ENCODE data around the gene SULT2A1.
"Not testable (repeated sequence)": the region's sequence is repeated elsewhere in the genome, so short reads cannot be mapped to it uniquely, and the experiment has no call there.

The SULT2A1 gene

GRCh38 chr19:47886010-47886559 is at the start of gene SULT2A1:
Gene SULT2A1, minus strand, starts transcription at chr19:47886315. Its CDS starts 58 bp downstream, at chr19:47886257.
- no peak for DNase-seq

- not testable (repeated sequence) for DNase-seq
These were observed 42.5 kb upstream of the SULT2A1 start for GRCh38 chr19:47928581-47928980.

- DNase-seq = not testable (repeated sequence)
These were observed 34.0 kb upstream of the SULT2A1 start for GRCh38 chr19:47920107-47920506.

- peak; percentile 2 for DNase-seq
These were observed 24.1 kb upstream of the SULT2A1 start for GRCh38 chr19:47910191-47910590.

- peak; percentile 81 for DNase-seq
These were observed 23.2 kb upstream of the SULT2A1 start for GRCh38 chr19:47909350-47909749.

- no peak for DNase-seq
These were observed 15.3 kb upstream of the SULT2A1 start for GRCh38 chr19:47901370-47901769.

- no peak for DNase-seq
These were observed 13.2 kb upstream of the SULT2A1 start for GRCh38 chr19:47899335-47899734.

- DNase-seq = no peak
These were observed 11.7 kb upstream of the SULT2A1 start for GRCh38 chr19:47897861-47898260.

GRCh38 chr19:47896773-47897172 is 10.7 kb upstream of the SULT2A1 start:
- DNase-seq = no peak

GRCh38 chr19:47896019-47896418 is 9.9 kb upstream of the SULT2A1 start:
- no peak for DNase-seq

- DNase-seq = no peak
These were observed 9.2 kb upstream of the SULT2A1 start for GRCh38 chr19:47895165-47895782.

- no peak for DNase-seq
These were observed 6.0 kb upstream of the SULT2A1 start for GRCh38 chr19:47891923-47892666.

GRCh38 chr19:47891622-47891922 is 5.5 kb upstream of the SULT2A1 start:
- DNase-seq = no peak

GRCh38 chr19:47890865-47891621 is 4.9 kb upstream of the SULT2A1 start:
- no peak for DNase-seq

- DNase-seq = no peak
These were observed 1.1 kb downstream of the SULT2A1 start for GRCh38 chr19:47885067-47885463.

- no peak for DNase-seq
These were observed 3.2 kb downstream of the SULT2A1 start for GRCh38 chr19:47882890-47883289.

GRCh38 chr19:47881757-47882156 is 4.4 kb downstream of the SULT2A1 start:
- no peak for DNase-seq

- not testable (repeated sequence) for DNase-seq
These were observed 6.7 kb downstream of the SULT2A1 start for GRCh38 chr19:47879385-47879784.

- no peak for DNase-seq
These were observed 7.2 kb downstream of the SULT2A1 start for GRCh38 chr19:47878906-47879305.

GRCh38 chr19:47865166-47865565 is 20.9 kb downstream of the SULT2A1 start:
- no peak for DNase-seq

- peak; percentile 84 for DNase-seq
These were observed 22.6 kb downstream of the SULT2A1 start for GRCh38 chr19:47863514-47863936.

GRCh38 chr19:47861630-47862029 is 24.5 kb downstream of the SULT2A1 start:
- DNase-seq = no peak

GRCh38 chr19:47860602-47861297 is 25.4 kb downstream of the SULT2A1 start:
- no peak for DNase-seq
